ENCODE results near the gene TGFBR1. TPM values are rescaled to one million over a fixed set of nuclear protein-coding genes. Genes with fewer than 3 reads are reported as not detected.

Gene TGFBR1
- total RNA-seq, 1 donor from 2014 or later = 23.8 TPM

DNA sequence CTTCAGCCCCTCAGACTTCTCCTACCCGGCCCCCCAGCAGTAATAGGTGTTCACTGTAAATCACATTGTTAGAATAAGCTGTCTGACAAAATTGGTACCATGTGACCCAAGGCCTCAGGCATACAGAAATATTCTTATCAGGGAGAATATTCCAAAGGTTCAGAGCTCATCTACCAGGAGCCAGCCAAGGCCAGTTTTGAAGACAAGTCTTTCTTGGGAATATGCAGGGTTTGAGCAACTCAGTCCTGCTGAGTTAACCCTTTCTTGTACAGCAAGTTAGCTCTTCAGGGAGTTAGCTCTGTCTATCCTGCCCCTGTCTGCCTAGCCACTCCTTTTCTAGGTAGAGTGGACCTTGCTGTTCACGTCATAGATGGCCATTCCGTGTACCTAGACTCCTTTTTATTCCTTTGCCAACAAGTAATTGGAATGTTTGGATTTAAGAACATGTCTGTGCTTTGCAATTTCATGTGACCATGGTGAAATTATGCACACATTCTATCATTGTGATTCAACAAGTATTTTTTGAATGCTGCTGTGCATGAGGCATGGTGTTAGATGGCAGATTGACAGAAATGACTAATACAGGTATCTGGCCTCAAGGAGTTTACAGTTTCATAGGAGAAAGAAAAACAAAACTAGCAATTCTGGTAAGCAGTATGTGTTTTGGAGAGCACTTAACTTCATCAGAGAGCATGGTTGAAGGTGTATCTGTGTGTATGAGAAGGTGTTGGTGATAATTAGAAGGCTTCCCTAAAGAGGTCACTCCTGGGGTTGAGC, 22.6 kb downstream of the TGFBR1 start:
- no peaks in the 10 kb centered on the region for H3K27me3 ChIP-seq
- H3K36me3 ChIP-seq = no peaks in the 10 kb centered on the region
- no peak overlapping the region for H3K27ac ChIP-seq
- H3K9me3 ChIP-seq = no peaks in the 10 kb centered on the region
- intact Hi-C loops (cut with DNase I) = no loop called here
- peaks cover 35% of the 10 kb centered on the region for H3K4me1 ChIP-seq
- no peak for DNase-seq (ENCODE audit: extremely low spot score in 2 of 2)
- TF ChIP-seq POLR2AphosphoS5 (IDR thresholded peaks at IDR 0.05; ENCODE audit: insufficient read depth in 1 of 2, low read depth in 1 of 2) (peak in 1 of 2 donors; percentile 47), POLR2A (IDR thresholded peaks at IDR 0.05) (no peak)
- H3K4me3 ChIP-seq = no peak overlapping the region

DNA sequence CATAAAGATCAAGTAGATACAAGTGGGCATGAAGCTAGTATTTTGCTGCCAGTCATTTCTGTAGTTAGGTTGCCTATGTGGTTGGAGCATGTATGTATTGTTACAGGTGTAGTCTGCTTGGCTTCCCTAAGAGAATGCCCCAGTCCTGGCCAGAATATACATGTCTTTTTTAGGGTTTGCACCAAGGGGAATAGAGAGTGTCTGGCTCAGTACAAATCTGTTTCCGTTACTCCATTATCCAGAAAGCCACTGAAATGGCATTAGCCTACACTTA, 23.2 kb downstream of the TGFBR1 start:
- peaks cover 33% of the 10 kb centered on the region for H3K4me1 ChIP-seq
- H3K4me3 ChIP-seq = no peak overlapping the region
- intact Hi-C loops (cut with DNase I) = no loop called here
- H3K36me3 ChIP-seq = no peaks in the 10 kb centered on the region
- H3K27ac ChIP-seq = no peak overlapping the region
- no peak for DNase-seq (ENCODE audit: extremely low spot score in 2 of 2)
- TF ChIP-seq POLR2AphosphoS5 (IDR thresholded peaks at IDR 0.05; ENCODE audit: insufficient read depth in 1 of 2, low read depth in 1 of 2) (no peak), POLR2A (IDR thresholded peaks at IDR 0.05) (no peak)
- TF ChIP-seq, protein P1, sequence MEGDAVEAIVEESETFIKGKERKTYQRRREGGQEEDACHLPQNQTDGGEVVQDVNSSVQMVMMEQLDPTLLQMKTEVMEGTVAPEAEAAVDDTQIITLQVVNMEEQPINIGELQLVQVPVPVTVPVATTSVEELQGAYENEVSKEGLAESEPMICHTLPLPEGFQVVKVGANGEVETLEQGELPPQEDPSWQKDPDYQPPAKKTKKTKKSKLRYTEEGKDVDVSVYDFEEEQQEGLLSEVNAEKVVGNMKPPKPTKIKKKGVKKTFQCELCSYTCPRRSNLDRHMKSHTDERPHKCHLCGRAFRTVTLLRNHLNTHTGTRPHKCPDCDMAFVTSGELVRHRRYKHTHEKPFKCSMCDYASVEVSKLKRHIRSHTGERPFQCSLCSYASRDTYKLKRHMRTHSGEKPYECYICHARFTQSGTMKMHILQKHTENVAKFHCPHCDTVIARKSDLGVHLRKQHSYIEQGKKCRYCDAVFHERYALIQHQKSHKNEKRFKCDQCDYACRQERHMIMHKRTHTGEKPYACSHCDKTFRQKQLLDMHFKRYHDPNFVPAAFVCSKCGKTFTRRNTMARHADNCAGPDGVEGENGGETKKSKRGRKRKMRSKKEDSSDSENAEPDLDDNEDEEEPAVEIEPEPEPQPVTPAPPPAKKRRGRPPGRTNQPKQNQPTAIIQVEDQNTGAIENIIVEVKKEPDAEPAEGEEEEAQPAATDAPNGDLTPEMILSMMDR (IDR thresholded peaks at IDR 0.05) = no peak
- no peaks in the 10 kb centered on the region for H3K27me3 ChIP-seq
- no peaks in the 10 kb centered on the region for H3K9me3 ChIP-seq

DNA sequence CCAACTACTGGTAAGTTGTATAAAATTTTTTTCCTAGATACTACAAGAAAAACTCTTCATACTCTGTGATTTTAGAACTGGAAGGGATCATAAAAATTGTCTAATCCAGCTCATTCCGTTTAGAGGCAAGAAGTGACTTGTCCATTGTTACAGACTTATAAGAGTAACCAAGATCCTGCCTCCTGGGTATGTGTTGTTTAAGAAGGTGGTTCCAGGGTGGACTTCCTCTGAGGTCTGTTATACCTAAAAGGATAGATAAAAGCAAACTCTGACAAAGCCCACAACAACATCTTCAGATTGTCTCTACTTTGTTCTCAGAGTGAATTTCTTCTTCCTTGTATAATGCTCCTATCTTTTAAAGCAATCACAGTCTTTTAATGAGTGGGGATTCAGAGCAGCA, 24.2 kb downstream of the TGFBR1 start:
- intact Hi-C loops (cut with DNase I) = no loop called here
- no peaks in the 10 kb centered on the region for H3K27me3 ChIP-seq
- TF ChIP-seq POLR2AphosphoS5 (IDR thresholded peaks at IDR 0.05; ENCODE audit: insufficient read depth in 1 of 2, low read depth in 1 of 2) (no peak), POLR2A (IDR thresholded peaks at IDR 0.05) (no peak)
- TF ChIP-seq, protein P1 (IDR thresholded peaks at IDR 0.05) = no peak
- H3K27ac ChIP-seq = no peak overlapping the region
- H3K36me3 ChIP-seq = no peaks in the 10 kb centered on the region
- H3K4me3 ChIP-seq = no peak overlapping the region
- no peaks in the 10 kb centered on the region for H3K9me3 ChIP-seq
- no peak for DNase-seq (ENCODE audit: extremely low spot score in 2 of 2)
- H3K4me1 ChIP-seq = peaks cover 33% of the 10 kb centered on the region

- no peaks in the 10 kb centered on the region for H3K36me3 ChIP-seq
- TF ChIP-seq POLR2A (IDR thresholded peaks at IDR 0.05) (no peak), POLR2AphosphoS5 (IDR thresholded peaks at IDR 0.05; ENCODE audit: insufficient read depth in 1 of 2, low read depth in 1 of 2) (no peak)
- TF ChIP-seq, protein P1 (IDR thresholded peaks at IDR 0.05) = no peak
- no peak for DNase-seq (ENCODE audit: extremely low spot score in 2 of 2)
- no peak overlapping the region for H3K27ac ChIP-seq
- intact Hi-C loops (cut with DNase I) = no loop called here
- H3K4me1 ChIP-seq = peaks cover 32% of the 10 kb centered on the region
- H3K27me3 ChIP-seq = no peaks in the 10 kb centered on the region
- no peaks in the 10 kb centered on the region for H3K9me3 ChIP-seq
- H3K4me3 ChIP-seq = no peak overlapping the region
Measured at GRCh38 chr9:99130069-99130468, 25.2 kb downstream of the TGFBR1 start.

- no peak overlapping the region for H3K4me3 ChIP-seq
- H3K4me1 ChIP-seq = peaks cover 11% of the 10 kb centered on the region
- H3K27me3 ChIP-seq = no peaks in the 10 kb centered on the region
- no peaks in the 10 kb centered on the region for H3K9me3 ChIP-seq
- H3K36me3 ChIP-seq = no peaks in the 10 kb centered on the region
- no peak for TF ChIP-seq POLR2A (IDR thresholded peaks at IDR 0.05)
- TF ChIP-seq, protein P1 (IDR thresholded peaks at IDR 0.05) = no peak
- no peak for TF ChIP-seq POLR2AphosphoS5 (IDR thresholded peaks at IDR 0.05; ENCODE audit: insufficient read depth in 1 of 2, low read depth in 1 of 2)
- no peak for DNase-seq (ENCODE audit: extremely low spot score in 2 of 2)
- no peak overlapping the region for H3K27ac ChIP-seq
- intact Hi-C loops (cut with DNase I) = no loop called here
Measured at GRCh38 chr9:99133145-99133544, 28.2 kb downstream of the TGFBR1 start.

Measured in vagina (tissue), 2 donors.